Endodermal cell (in vitro differentiated cells): ENCODE data around the gene BZW2. TPM values are rescaled to one million over a fixed set of nuclear protein-coding genes. Genes with fewer than 3 reads are reported as not detected.

ENCODE experiments used
- DNase-seq: peaks from one replicate; pipeline ENCODE4 v3.0.0-alpha.2; 2017
- H3K27ac ChIP-seq: 2 replicates; pipeline ENCODE4 v1.5.1; 2013; ENCODE audit warnings: mild to moderate bottlenecking, low read depth, low read length, moderate library complexity
- H3K27me3 ChIP-seq: 2 replicates; pipeline ENCODE4 v1.6.1; 2013; ENCODE audit warnings: mild to moderate bottlenecking, low read length, moderate library complexity; ENCODE audit not compliant: insufficient read depth, control insufficient read depth, poor library complexity, severe bottlenecking
- H3K36me3 ChIP-seq: 2 replicates; pipeline ENCODE4 v1.7.0; 2013; ENCODE audit warnings: mild to moderate bottlenecking, low read length, moderate library complexity; ENCODE audit not compliant: control insufficient read depth, insufficient read depth
- H3K4me1 ChIP-seq: one replicate; pipeline ENCODE4 v1.7.0; 2013; ENCODE audit warnings: low read length; ENCODE audit not compliant: control insufficient read depth, insufficient read depth
- H3K4me3 ChIP-seq: 2 replicates; pipeline ENCODE4 v1.5.1; 2013; ENCODE audit warnings: mild to moderate bottlenecking, low read length, moderate library complexity
- H3K9ac ChIP-seq: 2 replicates; pipeline ENCODE4 v1.6.1; 2013; ENCODE audit warnings: mild to moderate bottlenecking, low read length, moderate library complexity; ENCODE audit not compliant: poor library complexity, severe bottlenecking; ENCODE audit errors: extremely low read depth
- H3K9me3 ChIP-seq: 2 replicates; pipeline ENCODE4 v1.6.1; 2013; ENCODE audit warnings: mild to moderate bottlenecking, low read length, moderate library complexity; ENCODE audit not compliant: control insufficient read depth
- H3K27ac Mint-ChIP-seq: 2 replicates; pipeline ENCODE4 v1.8.0; 2020; ENCODE audit warnings: mixed read lengths
- H3K27me3 Mint-ChIP-seq: 2 replicates; pipeline ENCODE4 v1.8.0; 2021; ENCODE audit warnings: mild to moderate bottlenecking, mixed read lengths; ENCODE audit not compliant: insufficient read depth
- H3K36me3 Mint-ChIP-seq: 2 replicates; pipeline ENCODE4 v1.8.0; 2020; ENCODE audit warnings: low read depth, mixed read lengths
- H3K4me1 Mint-ChIP-seq: 2 replicates; pipeline ENCODE4 v1.8.0; 2020; ENCODE audit warnings: mixed read lengths
- H3K4me3 Mint-ChIP-seq: 2 replicates; pipeline ENCODE4 v1.8.0; 2020; ENCODE audit warnings: mild to moderate bottlenecking, moderate library complexity, mixed read lengths
- H3K9me3 Mint-ChIP-seq: 2 replicates; pipeline ENCODE4 v1.8.0; 2020; ENCODE audit warnings: mild to moderate bottlenecking, mixed read lengths
- CTCF ChIP-seq: fragments of 200-600 bp; sonication (generic); conservative IDR thresholded peaks from 2 replicates; pipeline ENCODE4 v1.5.0; 2021; ENCODE audit warnings: antibody characterized with exemption, mild to moderate bottlenecking
- WGBS, 2 experiments: methylation state at CpG; one replicate each; pipeline versions ENCODE4 v1.1.5 to v1.1.7; 2013; ENCODE audit warnings: missing lambda C conversion rate in 2 of 2, mixed read lengths in 1 of 2; ENCODE audit not compliant: insufficient coverage in 1 of 2, insufficient read length in 1 of 2; 5-methylcytosine and 5-hydroxymethylcytosine counted together
- total RNA-seq, 2 donors: library from RNA; stranded (reverse); fragmentation: NEBNext Ultra II Directional in 1 of 2; extraction: Animal tissue kit (Norgen Biotek cat#: 25700) in 1 of 2; gene quantifications; 2 replicates in 1 of 2; 3 replicates in 1 of 2; pipeline ENCODE4 v1.2.1, GENCODE V29; 2021

Gene BZW2
- total RNA-seq, 2 donors from 2014 or later = 75.1 to 87.7 TPM

DNA sequence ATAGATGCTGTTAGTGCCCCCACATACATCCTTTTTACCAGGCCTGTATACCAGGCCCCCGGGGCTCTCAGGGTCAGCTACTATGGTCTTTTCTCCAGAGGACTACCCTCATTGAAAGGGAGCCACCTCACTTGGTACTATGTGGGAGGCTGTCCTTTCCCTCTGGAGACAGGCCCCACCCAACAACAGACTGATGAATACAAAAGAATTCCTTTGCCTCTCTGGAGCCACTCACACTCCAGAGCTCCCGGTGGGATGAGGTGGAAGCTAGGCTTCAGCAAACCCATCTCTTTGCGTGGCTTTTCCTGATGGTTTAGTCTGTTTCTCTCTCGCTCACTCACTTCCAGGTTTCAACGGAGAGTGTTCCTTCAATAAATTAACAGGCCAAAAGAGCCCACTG, 30.8 kb upstream of the BZW2 start:
- Histone ChIP-seq H3K36me3 (peaks cover 66% of the 10 kb centered on the region), H3K4me3 (no peak overlapping the region), H3K9me3 (no peaks in the 10 kb centered on the region), H3K4me1 (no peaks in the 10 kb centered on the region), H3K27ac (no peak overlapping the region), H3K9ac (no peak overlapping the region), H3K27me3 (no peaks in the 10 kb centered on the region)
- peaks cover 12% of the 10 kb centered on the region for H3K4me1 Mint-ChIP-seq
- DNase-seq = peak; percentile 65
- H3K36me3 Mint-ChIP-seq = peaks cover 67% of the 10 kb centered on the region
- TF ChIP-seq CTCF = no peak
- H3K4me3 Mint-ChIP-seq = no peak overlapping the region
- no peaks in the 10 kb centered on the region for H3K27me3 Mint-ChIP-seq
- H3K9me3 Mint-ChIP-seq = no peaks in the 10 kb centered on the region
- H3K27ac Mint-ChIP-seq = no peak overlapping the region
- WGBS, 2 experiments = 83 to 100% methylated on average over 1 to 5 of the region's 5 CpGs

DNA sequence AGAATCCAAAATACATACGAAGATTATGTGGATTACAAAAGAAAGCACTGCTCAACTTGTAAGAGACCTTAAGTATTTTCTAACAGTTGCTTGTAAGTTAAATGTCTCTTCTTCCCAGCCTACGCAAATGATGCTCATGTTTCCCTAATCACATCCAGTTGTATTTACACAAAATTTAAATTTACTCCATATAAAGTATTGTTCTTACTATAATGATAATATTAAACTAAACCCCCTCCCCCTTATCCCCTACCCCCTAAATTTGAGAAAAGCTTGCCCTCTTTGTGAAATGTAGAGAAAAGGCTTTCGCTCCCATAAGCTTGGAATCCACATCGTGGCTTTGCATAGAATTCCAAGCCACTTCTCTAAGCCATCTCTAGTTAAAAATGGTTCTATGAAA, 29.9 kb upstream of the BZW2 start:
- Histone ChIP-seq H3K9me3 (no peaks in the 10 kb centered on the region), H3K4me3 (no peak overlapping the region), H3K27me3 (no peaks in the 10 kb centered on the region), H3K27ac (no peak overlapping the region), H3K9ac (no peak overlapping the region), H3K4me1 (no peaks in the 10 kb centered on the region), H3K36me3 (peaks cover 67% of the 10 kb centered on the region)
- WGBS, 2 experiments = 67 to 69% methylated on average over 3 to 4 of the region's 4 CpGs
- Mint-ChIP-seq H3K36me3 (peaks cover 65% of the 10 kb centered on the region), H3K4me1 (peaks cover 8% of the 10 kb centered on the region), H3K27me3 (no peaks in the 10 kb centered on the region), H3K27ac (no peak overlapping the region), H3K4me3 (no peak overlapping the region), H3K9me3 (no peaks in the 10 kb centered on the region)
- no peak for DNase-seq
- no peak for TF ChIP-seq CTCF

GRCh38 chr7:16616542-16616941, 29.4 kb upstream of the BZW2 start:
- H3K27ac Mint-ChIP-seq = no peak overlapping the region
- Histone ChIP-seq H3K9me3 (no peaks in the 10 kb centered on the region), H3K9ac (no peak overlapping the region), H3K4me3 (no peak overlapping the region), H3K27me3 (no peaks in the 10 kb centered on the region), H3K4me1 (no peaks in the 10 kb centered on the region), H3K27ac (no peak overlapping the region), H3K36me3 (peaks cover 68% of the 10 kb centered on the region)
- WGBS, 2 experiments = 87 to 89% methylated on average over 10 to 17 of the region's 18 CpGs
- no peaks in the 10 kb centered on the region for H3K27me3 Mint-ChIP-seq
- no peak overlapping the region for H3K4me3 Mint-ChIP-seq
- no peak for TF ChIP-seq CTCF
- peak; percentile 78 for DNase-seq
- H3K9me3 Mint-ChIP-seq = no peaks in the 10 kb centered on the region
- H3K36me3 Mint-ChIP-seq = peaks cover 64% of the 10 kb centered on the region
- H3K4me1 Mint-ChIP-seq = peaks cover 8% of the 10 kb centered on the region
